Erythroblast (primary cell): ENCODE results near the gene MYRIP.

Experiments used
- GATA1 ChIP-seq: IDR thresholded peaks from 2 replicates; pipeline ENCODE4 v1.6.1; 2011; ENCODE audit warnings: low read depth, mild to moderate bottlenecking, control low read depth, low read length, moderate library complexity
- POLR2A ChIP-seq: IDR thresholded peaks from 2 replicates; pipeline ENCODE4 v1.6.1; 2011; ENCODE audit warnings: mild to moderate bottlenecking, low read length

- no peak for TF ChIP-seq POLR2A
- no peak for TF ChIP-seq GATA1
Observed at GRCh38 chr3:39806820-39807219, 2.6 kb upstream of the MYRIP start.
